A549 (cell line): Measurements from ENCODE around the gene MMP1. TPM values are rescaled to one million over a fixed set of nuclear protein-coding genes. Genes with fewer than 3 reads are reported as not detected.

Experiments
- ATAC-seq, 2 experiments: fragments of 200-7000 bp in 1 of 2; fragments of >200 bp in 1 of 2; cut with Nextera tagmentation in 1 of 2; cut with Tn5 transposase in 1 of 2; 3 replicates each; pipeline versions ENCODE4 v1.8.0 to v1.9.1; 2018 to 2020; ENCODE audit warnings: mild to moderate bottlenecking in 1 of 2, moderate library complexity in 1 of 2
- CTCF ChIA-PET: fragments of 300-600 bp; sonication (Branson Sonifier 250); formaldehyde crosslinking; extraction: SDS; loops from one replicate; lab custom pipeline; 2021; ENCODE audit warnings: antibody characterized with exemption, inconsistent platforms; lab: Yijun Ruan, JAX
- POLR2A ChIA-PET: fragments of 350-600 bp; formaldehyde crosslinking; extraction: SDS; loops from one replicate; lab custom pipeline; 2021; ENCODE audit warnings: antibody characterized with exemption, inconsistent platforms; lab: Yijun Ruan, JAX
- DNase-seq, 2 experiments: peaks; one replicate each; pipeline versions ENCODE4 v3.0.0 to v3.0.0-alpha.2; 2011 to 2016; ENCODE audit warnings: low read depth in 1 of 2, low spot score in 1 of 2
- FAIRE-seq: peaks from 2 replicates; lab custom pipeline; 2011; peaks lifted over from hg19 to GRCh38; lab: Jason Lieb, UNC
- H3K27ac ChIP-seq, 2 experiments: fragments of >200 bp; sonication (Bioruptor Twin); formaldehyde crosslinking; 3 replicates each; pipeline ENCODE4 v1.5.1; 2016 to 2017
- H3K4me1 ChIP-seq: fragments of >200 bp; sonication (Bioruptor Twin); formaldehyde crosslinking; 3 replicates; pipeline ENCODE4 v1.6.1; 2016
- H3K4me2 ChIP-seq: fragments of >200 bp; sonication (Bioruptor Twin); formaldehyde crosslinking; 3 replicates; pipeline ENCODE4 v1.6.1; 2016
- H3K4me3 ChIP-seq: fragments of >200 bp; sonication (Bioruptor Twin); formaldehyde crosslinking; 3 replicates; pipeline ENCODE4 v1.5.1; 2016
- H3K9me3 ChIP-seq: fragments of >200 bp; sonication (Bioruptor Twin); formaldehyde crosslinking; 3 replicates; pipeline ENCODE4 v1.6.1; 2016
- CBX8 ChIP-seq: fragments of 200-600 bp; sonication (generic); IDR thresholded peaks from 2 replicates; pipeline ENCODE4 v1.6.1; 2016
- CHD2 ChIP-seq: fragments of 150-350 bp; IDR thresholded peaks from 2 replicates; pipeline ENCODE4 v1.6.1; 2014; ENCODE audit warnings: low read length; ENCODE audit not compliant: partially characterized antibody
- CHD4 ChIP-seq: fragments of 200-600 bp; sonication (generic); IDR thresholded peaks from 2 replicates; pipeline ENCODE4 v1.6.1; 2016; ENCODE audit warnings: antibody characterized with exemption, mild to moderate bottlenecking, borderline replicate concordance
- EP300 ChIP-seq, 2 experiments: fragments of >200 bp; sonication (Bioruptor Twin); formaldehyde crosslinking; IDR thresholded peaks; 2 replicates in 1 of 2; 3 replicates in 1 of 2; pipeline ENCODE4 v1.6.1; 2016 to 2017
- FOSL2 ChIP-seq, 2 experiments: fragments of 450-650 bp in 1 of 2; fragments of >200 bp in 1 of 2; sonication (Bioruptor Twin) in 1 of 2; formaldehyde crosslinking; IDR thresholded peaks; 2 replicates each; pipeline versions ENCODE4 v1.5.0 to v1.6.1; 2016 to 2020; ENCODE audit warnings: mild to moderate bottlenecking in 1 of 2, moderate library complexity in 1 of 2
- HOXA7 ChIP-seq: fragments of 250-450 bp; sonication (Bioruptor Pico); IDR thresholded peaks from 2 replicates; pipeline ENCODE4 v1.5.0; 2020; ENCODE audit warnings: mild to moderate bottlenecking, moderate library complexity
- JUNB ChIP-seq: fragments of >200 bp; sonication (Bioruptor Twin); formaldehyde crosslinking; IDR thresholded peaks from 2 replicates; pipeline ENCODE4 v1.6.1; 2016
- KDM1A ChIP-seq: fragments of 200-600 bp; sonication (generic); IDR thresholded peaks from 2 replicates; pipeline ENCODE4 v1.6.1; 2016; ENCODE audit warnings: low read depth, mild to moderate bottlenecking
- MAZ ChIP-seq: fragments of 150-350 bp; IDR thresholded peaks from 2 replicates; pipeline ENCODE4 v1.6.1; 2014; ENCODE audit warnings: antibody characterized with exemption, low read depth, low read length, borderline replicate concordance
- NPAS2 ChIP-seq: fragments of 250-450 bp; sonication (Bioruptor Pico); IDR thresholded peaks from 2 replicates; pipeline ENCODE4 v1.8.0; 2022; ENCODE audit warnings: mild to moderate bottlenecking, moderate library complexity, borderline replicate concordance
- RAD21 ChIP-seq, 2 experiments: fragments of >200 bp in 1 of 2; sonication (Bioruptor Twin) in 1 of 2; formaldehyde crosslinking in 1 of 2; IDR thresholded peaks in 1 of 2; conservative IDR thresholded peaks in 1 of 2; 2 replicates in 1 of 2; 3 replicates in 1 of 2; pipeline ENCODE4 v1.6.1; 2012 to 2018; ENCODE audit warnings: inconsistent platforms in 1 of 2
- RNF2 ChIP-seq: fragments of 200-600 bp; sonication (generic); IDR thresholded peaks from 2 replicates; pipeline ENCODE4 v1.6.1; 2016; ENCODE audit warnings: low read depth, mild to moderate bottlenecking, antibody characterized with exemption, moderate library complexity, borderline replicate concordance
- TFCP2L1 ChIP-seq: fragments of 250-450 bp; sonication (Bioruptor Pico); IDR thresholded peaks from 2 replicates; pipeline ENCODE4 v1.5.0; 2021; ENCODE audit warnings: mild to moderate bottlenecking
- TP53 ChIP-seq: fragments of 250-450 bp; sonication (Bioruptor Pico); IDR thresholded peaks from 2 replicates; pipeline ENCODE4 v1.5.0; 2021; ENCODE audit warnings: mild to moderate bottlenecking, moderate library complexity
- ZNF302 ChIP-seq: fragments of 250-450 bp; sonication (Bioruptor Pico); IDR thresholded peaks from 2 replicates; pipeline ENCODE4 v1.9.0; 2021; ENCODE audit warnings: inconsistent platforms, mild to moderate bottlenecking, moderate library complexity
- WGBS: methylation state at CpG from one replicate; pipeline ENCODE4 v1.1.6; 2017; ENCODE audit errors: missing lambda C conversion rate; 5-methylcytosine and 5-hydroxymethylcytosine counted together
- polyA plus RNA-seq, 4 experiments: library from polyadenylated mRNA; depleted of rRNA in 3 of 4; stranded (reverse); fragments of >200 nt; fragmentation: RNase III in 1 of 4; extraction: RNeasy Plus Mini Kit Qiagen cat#74134 plus additional on column Dnase treatment in 1 of 4; gene quantifications; 2 replicates in 3 of 4; 3 replicates in 1 of 4; pipeline ENCODE4 v1.2.3, GENCODE V29; 2011 to 2017
- TF ChIP-seq, protein P1 (sequence below): fragments of 250-450 bp; sonication (Bioruptor Pico); IDR thresholded peaks from 2 replicates; pipeline ENCODE4 v1.5.0; 2020; ENCODE audit warnings: low read depth, mild to moderate bottlenecking, moderate library complexity
- TF ChIP-seq, protein P2 (sequence below): fragments of 150-350 bp; IDR thresholded peaks from 2 replicates; pipeline ENCODE4 v1.6.1; 2014; ENCODE audit warnings: low read depth, mild to moderate bottlenecking, low read length
- TF ChIP-seq, protein P3 (sequence below): IDR thresholded peaks from 2 replicates; pipeline ENCODE4 v1.6.1; 2012

The MMP1 gene
- polyA plus RNA-seq, 2 of the 4 experiments (the other 2 are of a cell fraction): 0.06 to 0.12 TPM

DNA sequence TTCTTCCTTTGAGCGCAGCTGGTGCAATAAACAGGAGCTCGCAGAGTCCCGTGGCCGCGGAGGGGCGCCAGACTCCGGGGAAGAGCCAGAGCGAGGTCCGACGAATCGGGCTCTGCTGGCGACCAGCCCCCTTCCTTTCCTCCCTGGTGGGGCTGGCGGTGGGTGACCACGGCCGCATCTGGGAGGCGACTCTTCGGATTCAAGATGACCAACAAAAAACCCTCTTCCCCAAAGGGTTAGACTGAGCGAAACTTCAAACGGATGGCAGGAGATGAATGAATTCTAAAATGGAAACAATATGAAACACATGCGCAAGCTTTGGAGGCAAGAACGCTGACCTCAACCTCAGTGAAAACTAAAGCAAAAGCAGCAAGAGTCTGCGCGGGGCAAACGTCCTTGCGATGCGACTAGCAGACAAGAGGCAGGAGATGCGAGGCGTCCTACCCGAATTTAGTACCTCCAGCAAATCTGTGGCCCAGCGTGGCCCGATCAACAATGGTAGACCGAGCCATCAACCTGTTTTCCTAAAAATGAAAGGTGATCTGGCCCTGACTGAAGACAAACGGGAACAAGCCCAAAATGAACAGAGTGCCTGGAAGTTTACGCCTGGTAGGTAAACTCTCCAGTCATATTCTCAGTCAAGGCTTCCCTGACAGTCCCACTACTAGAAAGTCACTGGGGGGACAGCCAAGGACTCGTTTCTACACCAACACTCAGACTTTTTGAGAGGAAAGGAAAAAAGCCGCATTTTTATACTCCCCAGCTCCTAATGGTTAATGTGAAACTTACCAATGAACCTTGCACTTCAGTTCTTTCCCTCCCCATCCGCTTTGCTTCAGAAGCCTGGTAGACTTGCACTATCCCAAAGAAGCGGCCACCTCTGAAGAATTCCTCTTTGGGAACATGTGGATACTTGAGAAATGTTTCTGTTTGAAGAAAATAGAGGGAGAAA is 33.8 kb upstream of the MMP1 start:
- DNase-seq: peak in 1 of 2 experiments; percentile 16

DNA sequence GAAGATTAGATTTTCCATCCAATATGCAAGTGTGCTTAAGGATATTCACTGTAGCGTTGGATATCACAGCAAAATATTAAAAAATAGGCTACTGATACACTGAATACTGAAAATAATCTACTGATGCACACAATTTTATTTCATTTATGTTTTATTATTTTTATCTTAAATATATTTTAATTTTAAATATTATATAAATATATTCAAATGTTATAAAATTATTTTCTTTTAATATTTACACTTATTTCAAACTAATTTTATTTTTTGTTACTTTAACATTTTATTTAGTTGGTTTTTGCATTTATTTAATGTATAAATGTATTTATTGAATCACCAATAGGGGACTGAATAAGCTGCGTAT is 33.1 kb upstream of the MMP1 start:
- POLR2A ChIA-PET: no interaction called here
- ATAC-seq: no peak
- H3K4me3 ChIP-seq: no peak overlapping the region
- H3K9me3 ChIP-seq: no peaks in the 10 kb centered on the region
- H3K27ac ChIP-seq: no peak overlapping the region
- no peak for TF ChIP-seq TFCP2L1 (CRISPR knock-in tag)
- no peak for TF ChIP-seq JUNB
- no peak for TF ChIP-seq CHD2
- TF ChIP-seq TP53 (CRISPR knock-in tag): no peak
- no peak for TF ChIP-seq CHD4
- TF ChIP-seq ZNF302 (CRISPR knock-in tag): no peak
- TF ChIP-seq, protein P1, sequence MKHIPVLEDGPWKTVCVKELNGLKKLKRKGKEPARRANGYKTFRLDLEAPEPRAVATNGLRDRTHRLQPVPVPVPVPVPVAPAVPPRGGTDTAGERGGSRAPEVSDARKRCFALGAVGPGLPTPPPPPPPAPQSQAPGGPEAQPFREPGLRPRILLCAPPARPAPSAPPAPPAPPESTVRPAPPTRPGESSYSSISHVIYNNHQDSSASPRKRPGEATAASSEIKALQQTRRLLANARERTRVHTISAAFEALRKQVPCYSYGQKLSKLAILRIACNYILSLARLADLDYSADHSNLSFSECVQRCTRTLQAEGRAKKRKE: no peak
- TF ChIP-seq, all 56 proteins: peak for 0
- CTCF ChIA-PET: interaction anchor here (1.0 to 1.1 kb wide), 2 partner anchors 9 to 110 kb away, joined by 4 to 6 read pairs; no protein-coding TSS in a partner anchor
- WGBS: 52% methylated on average over 2 of the region's 2 CpGs
- DNase-seq: no peak
- no peak overlapping the region for H3K4me2 ChIP-seq
- FAIRE-seq: no peak
- H3K4me1 ChIP-seq: no peaks in the 10 kb centered on the region

More for the DNA sequence above, 33.8 kb upstream of the MMP1 start:
- ChIA-PET POLR2A (no interaction called here), CTCF (interaction anchor here (1.0 to 1.1 kb wide), 2 partner anchors 8 to 110 kb away, joined by 4 to 6 read pairs; no protein-coding TSS in a partner anchor)
- H3K4me2 ChIP-seq: no peak overlapping the region
- H3K4me1 ChIP-seq: no peaks in the 10 kb centered on the region
- no peak overlapping the region for H3K27ac ChIP-seq
- ATAC-seq: peak in 1 of 2 experiments; percentile 52; a peak in 2 of 6 replicates
- H3K4me3 ChIP-seq: no peak overlapping the region
- TF ChIP-seq RAD21 (conservative IDR thresholded peaks at IDR 0.05 in 1 of 2, IDR thresholded peaks at IDR 0.05 in 1 of 2): peak; percentile 17 to 32; a peak in 1 of 5 replicates
- no peak for TF ChIP-seq JUNB
- no peak for TF ChIP-seq KDM1A
- TF ChIP-seq MAZ: no peak
- TF ChIP-seq, all 56 proteins: peak for 1
- H3K9me3 ChIP-seq: no peaks in the 10 kb centered on the region
- no peak for FAIRE-seq
- 59% methylated on average over 37 of the region's 38 CpGs for WGBS

DNA sequence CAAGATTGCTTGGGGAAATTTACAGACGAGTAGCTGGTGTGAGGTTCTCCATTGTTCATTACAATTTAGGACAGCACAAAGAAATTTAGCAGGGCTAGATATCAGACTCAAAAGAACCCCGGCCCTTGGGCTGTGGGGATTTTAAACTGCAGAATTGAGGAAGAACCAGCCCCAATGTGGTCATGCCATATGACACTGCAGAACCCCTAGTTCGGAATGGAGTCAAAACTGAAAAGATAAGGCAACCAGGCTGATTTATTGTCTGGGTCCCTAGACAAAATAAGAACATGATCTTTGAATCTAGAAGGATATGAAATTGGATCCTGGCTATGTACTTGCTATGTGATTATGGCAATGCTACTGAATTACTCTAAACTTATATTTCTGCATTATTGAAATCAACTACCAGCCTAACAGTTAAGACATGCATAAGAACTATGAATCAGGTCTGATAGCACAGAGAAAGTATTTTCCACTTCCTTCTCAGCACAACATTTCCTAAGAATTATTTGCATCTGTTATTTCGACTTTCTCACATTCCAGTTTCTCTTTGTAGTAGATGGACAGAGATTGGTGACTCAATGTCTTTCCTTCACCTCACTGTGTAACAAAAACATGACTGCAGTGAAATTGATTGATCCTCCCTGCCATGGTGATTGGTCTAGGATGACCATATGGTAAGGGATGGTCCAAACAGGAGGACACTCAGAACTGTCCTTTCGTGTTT is 32.2 kb upstream of the MMP1 start:
- Histone ChIP-seq H3K4me2 (no peak overlapping the region), H3K4me3 (no peak overlapping the region), H3K9me3 (no peaks in the 10 kb centered on the region), H3K4me1 (no peaks in the 10 kb centered on the region), H3K27ac (no peak overlapping the region)
- WGBS: 37% methylated on average over 5 of the region's 5 CpGs
- DNase-seq (no peak), ATAC-seq (no peak), FAIRE-seq (no peak)
- ChIA-PET POLR2A (no interaction called here), CTCF (interaction anchor here (1.0 to 1.6 kb wide), 2 partner anchors 10 to 111 kb away, joined by 3 to 4 read pairs; no protein-coding TSS in a partner anchor)
- TF ChIP-seq CBX8 (no peak), RNF2 (no peak), MAZ (no peak), CHD4 (no peak), NPAS2 (CRISPR knock-in tag) (no peak), EP300 (IDR thresholded peaks at IDR 0.05) (no peak), FOSL2 (IDR thresholded peaks at IDR 0.05) (no peak), FOSL2 (CRISPR knock-in tag; IDR thresholded peaks at IDR 0.05) (no peak), HOXA7 (CRISPR knock-in tag) (no peak), CHD2 (no peak)
- TF ChIP-seq, protein P2, sequence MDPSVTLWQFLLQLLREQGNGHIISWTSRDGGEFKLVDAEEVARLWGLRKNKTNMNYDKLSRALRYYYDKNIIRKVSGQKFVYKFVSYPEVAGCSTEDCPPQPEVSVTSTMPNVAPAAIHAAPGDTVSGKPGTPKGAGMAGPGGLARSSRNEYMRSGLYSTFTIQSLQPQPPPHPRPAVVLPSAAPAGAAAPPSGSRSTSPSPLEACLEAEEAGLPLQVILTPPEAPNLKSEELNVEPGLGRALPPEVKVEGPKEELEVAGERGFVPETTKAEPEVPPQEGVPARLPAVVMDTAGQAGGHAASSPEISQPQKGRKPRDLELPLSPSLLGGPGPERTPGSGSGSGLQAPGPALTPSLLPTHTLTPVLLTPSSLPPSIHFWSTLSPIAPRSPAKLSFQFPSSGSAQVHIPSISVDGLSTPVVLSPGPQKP: no peak
- TF ChIP-seq, protein P3, sequence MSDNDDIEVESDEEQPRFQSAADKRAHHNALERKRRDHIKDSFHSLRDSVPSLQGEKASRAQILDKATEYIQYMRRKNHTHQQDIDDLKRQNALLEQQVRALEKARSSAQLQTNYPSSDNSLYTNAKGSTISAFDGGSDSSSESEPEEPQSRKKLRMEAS: no peak
